Type B pancreatic cell (in vitro differentiated cells): ENCODE results near the gene SLC22A16. TPM values are rescaled to one million over a fixed set of nuclear protein-coding genes. Genes with fewer than 3 reads are reported as not detected.

Source experiments
- DNase-seq: peaks from one replicate; pipeline ENCODE4 v3.0.0; 2021; ENCODE audit warnings: mixed read lengths; ENCODE audit not compliant: unreplicated experiment; ENCODE audit errors: extremely low spot score
- H3K27ac Mint-ChIP-seq: 2 replicates; pipeline ENCODE4 v1.8.0; 2021; ENCODE audit warnings: mild to moderate bottlenecking, mixed read lengths
- H3K27me3 Mint-ChIP-seq: 2 replicates; pipeline ENCODE4 v1.8.0; 2021; ENCODE audit warnings: mixed read lengths
- H3K36me3 Mint-ChIP-seq: 2 replicates; pipeline ENCODE4 v1.8.0; 2021; ENCODE audit warnings: mixed read lengths
- H3K4me1 Mint-ChIP-seq: one replicate; pipeline ENCODE4 v1.8.0; 2021; ENCODE audit warnings: mixed read lengths; ENCODE audit not compliant: unreplicated experiment
- H3K4me3 Mint-ChIP-seq: 2 replicates; pipeline ENCODE4 v1.8.0; 2021; ENCODE audit warnings: mild to moderate bottlenecking, mixed read lengths
- H3K9me3 Mint-ChIP-seq: 2 replicates; pipeline ENCODE4 v1.8.0; 2021; ENCODE audit warnings: mixed read lengths
- CTCF ChIP-seq: fragments of 200-600 bp; sonication (generic); conservative IDR thresholded peaks from 2 replicates; pipeline ENCODE4 v1.5.0; 2021; ENCODE audit warnings: antibody characterized with exemption, mild to moderate bottlenecking
- total RNA-seq: library from RNA; stranded (reverse); gene quantifications from 2 replicates; pipeline ENCODE4 v1.2.1, GENCODE V29; 2021; ENCODE audit warnings: low replicate concordance

The SLC22A16 gene
- total RNA-seq, 1 donor from 2014 or later: not detected

DNA sequence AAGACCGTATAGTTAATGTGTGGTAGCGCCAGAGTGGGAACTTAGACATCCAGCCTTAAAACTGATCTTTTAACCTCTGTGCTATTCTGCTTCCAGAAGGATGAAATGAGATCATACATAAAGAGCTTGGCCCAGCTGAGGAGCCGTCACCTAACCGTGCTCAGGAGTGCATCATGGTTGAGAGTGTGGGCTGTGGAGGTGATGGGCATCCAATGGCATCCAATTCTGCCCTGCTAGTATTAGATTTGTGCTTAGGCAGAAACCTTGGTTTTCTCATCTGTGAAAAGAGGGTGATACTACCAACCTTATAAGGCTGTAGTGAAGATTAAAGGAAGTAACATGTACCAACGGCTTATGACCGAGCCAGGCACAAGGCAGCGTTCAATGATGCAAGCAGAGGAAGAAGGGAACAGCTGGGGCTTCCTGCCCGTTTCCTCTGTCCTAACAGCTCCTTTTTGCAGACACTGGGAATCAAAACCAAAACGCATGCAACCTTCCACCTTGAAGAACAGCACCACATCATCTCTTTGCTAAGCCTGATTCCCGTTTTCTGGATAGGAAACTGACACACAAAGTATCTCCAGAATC is 1.3 kb downstream of the SLC22A16 start:
- H3K27ac Mint-ChIP-seq: no peak overlapping the region
- H3K4me3 Mint-ChIP-seq: no peak overlapping the region
- H3K36me3 Mint-ChIP-seq: no peaks in the 10 kb centered on the region
- H3K4me1 Mint-ChIP-seq: no peaks in the 10 kb centered on the region
- no peak for TF ChIP-seq CTCF
- H3K27me3 Mint-ChIP-seq: peaks cover 3% of the 10 kb centered on the region
- H3K9me3 Mint-ChIP-seq: no peaks in the 10 kb centered on the region
- DNase-seq: no peak

GRCh38 chr6:110474500-110474899 is 1.9 kb downstream of the SLC22A16 start:
- H3K36me3 Mint-ChIP-seq: no peaks in the 10 kb centered on the region

DNA sequence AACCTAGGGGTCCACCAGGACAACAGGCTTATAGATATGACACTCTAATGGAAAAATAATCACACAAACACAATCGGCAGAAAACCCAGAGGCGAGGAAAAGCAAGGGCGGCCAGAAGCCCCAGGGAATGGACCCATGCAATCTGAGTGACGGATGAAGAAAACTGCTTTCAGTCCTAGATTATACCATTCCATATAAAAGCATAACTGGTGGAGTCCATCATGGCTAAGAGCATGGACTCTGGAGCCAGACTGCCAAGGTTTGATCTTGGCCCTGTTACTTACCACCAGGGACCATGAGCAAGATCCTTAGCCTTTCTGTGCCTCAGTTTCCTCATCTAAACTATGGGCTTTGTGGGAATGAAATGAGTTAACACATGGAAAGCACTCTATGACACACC is 3.7 kb downstream of the SLC22A16 start:
- Mint-ChIP-seq H3K36me3 (no peaks in the 10 kb centered on the region), H3K27me3 (peaks cover 3% of the 10 kb centered on the region), H3K9me3 (no peaks in the 10 kb centered on the region), H3K27ac (no peak overlapping the region), H3K4me3 (no peak overlapping the region), H3K4me1 (no peaks in the 10 kb centered on the region)
- no peak for TF ChIP-seq CTCF
- no peak for DNase-seq

More at GRCh38 chr6:110474500-110474899, 1.9 kb downstream of the SLC22A16 start:
- H3K27ac Mint-ChIP-seq: no peak overlapping the region
- H3K27me3 Mint-ChIP-seq: peaks cover 3% of the 10 kb centered on the region
- no peak for DNase-seq
- H3K4me3 Mint-ChIP-seq: no peak overlapping the region
- H3K9me3 Mint-ChIP-seq: no peaks in the 10 kb centered on the region
- no peaks in the 10 kb centered on the region for H3K4me1 Mint-ChIP-seq
- TF ChIP-seq CTCF: no peak

GRCh38 chr6:110471726-110472365 is 4.6 kb downstream of the SLC22A16 start:
- DNase-seq: no peak
- no peak overlapping the region for H3K27ac Mint-ChIP-seq
- no peak for TF ChIP-seq CTCF
- no peaks in the 10 kb centered on the region for H3K4me1 Mint-ChIP-seq
- H3K4me3 Mint-ChIP-seq: no peak overlapping the region
- no peaks in the 10 kb centered on the region for H3K36me3 Mint-ChIP-seq
- H3K27me3 Mint-ChIP-seq: peaks cover 3% of the 10 kb centered on the region
- H3K9me3 Mint-ChIP-seq: no peaks in the 10 kb centered on the region

DNA sequence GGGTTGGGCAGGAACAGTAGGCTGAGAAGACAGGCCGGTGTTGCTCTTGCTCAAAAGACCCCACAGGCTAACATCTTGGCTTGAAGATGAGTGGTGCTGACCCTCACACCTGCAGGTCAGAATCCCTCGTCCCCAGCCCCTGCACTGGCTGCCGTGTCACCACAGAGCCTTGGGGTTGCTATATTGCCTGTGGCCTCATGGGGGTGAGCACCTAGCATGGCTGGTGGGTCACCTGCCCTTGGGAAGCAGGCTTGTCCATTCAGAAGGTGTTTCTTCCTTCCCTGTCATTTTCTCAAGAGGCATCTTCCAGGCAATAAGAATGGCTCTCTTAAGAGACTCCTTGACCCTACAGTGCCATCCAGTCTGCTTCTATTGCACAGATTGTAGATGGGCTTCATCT is 7.7 kb downstream of the SLC22A16 start:
- no peak overlapping the region for H3K27ac Mint-ChIP-seq
- H3K9me3 Mint-ChIP-seq: no peaks in the 10 kb centered on the region
- TF ChIP-seq CTCF: no peak
- no peak overlapping the region for H3K4me3 Mint-ChIP-seq
- no peak for DNase-seq
- H3K4me1 Mint-ChIP-seq: no peaks in the 10 kb centered on the region
- H3K27me3 Mint-ChIP-seq: peaks cover 3% of the 10 kb centered on the region
- no peaks in the 10 kb centered on the region for H3K36me3 Mint-ChIP-seq
